Endothelial cell of umbilical vein (primary cell): ENCODE data around the gene IGSF1. TPM values are rescaled to one million over a fixed set of nuclear protein-coding genes. Genes with fewer than 3 reads are reported as not detected.
A peak's percentile ranks its signal among the peaks of the same experiment; 100 is the strongest.

Source experiments
- BruUV-seq: library from RNA; stranded (reverse); fragments of 400-500 nt; replicated peaks from 2 replicates; lab custom pipeline; 2021; lab: Mats Ljungman, UMichigan
- CTCF ChIA-PET: fragments of 300-600, 350-600 bp; sonication (Branson Sonifier 250); formaldehyde crosslinking; loops from one replicate; lab custom pipeline; 2021; ENCODE audit warnings: antibody characterized with exemption, inconsistent platforms; lab: Charles Lee
- POLR2A ChIA-PET: fragments of 300-600, 350-600 bp; sonication (Branson Sonifier 250); formaldehyde crosslinking; loops from one replicate; lab custom pipeline; 2021; ENCODE audit warnings: antibody characterized with exemption, inconsistent platforms; lab: Charles Lee
- DNase-seq: peaks from one replicate; pipeline ENCODE4 v3.0.0-alpha.2; 2011; ENCODE audit warnings: low read depth, low spot score
- FAIRE-seq: peaks from 2 replicates; lab custom pipeline; 2011; peaks lifted over from hg19 to GRCh38; lab: Jason Lieb, UNC
- H2AFZ ChIP-seq: 2 replicates; pipeline ENCODE4 v1.6.0; 2012; ENCODE audit warnings: low read depth, low read length, control low read depth, inconsistent platforms
- H3K27ac ChIP-seq: 2 replicates; pipeline ENCODE4 v1.5.1; 2011; ENCODE audit warnings: low read depth, mild to moderate bottlenecking, control low read depth, low read length, moderate library complexity; ENCODE audit not compliant: insufficient read depth
- H3K27me3 ChIP-seq, 2 experiments: 2 replicates each; pipeline versions ENCODE4 v1.6.0 to v1.6.1; 2011; ENCODE audit warnings: low read length in 2 of 2, mixed read lengths in 1 of 2; ENCODE audit not compliant: control insufficient read depth in 2 of 2, insufficient read depth in 2 of 2
- H3K36me3 ChIP-seq, 2 experiments: 2 replicates in 1 of 2; 3 replicates in 1 of 2; pipeline ENCODE4 v1.5.1; 2011; ENCODE audit warnings: low read length in 2 of 2, mild to moderate bottlenecking in 1 of 2, moderate library complexity in 1 of 2; ENCODE audit not compliant: control insufficient read depth in 2 of 2, insufficient read depth in 2 of 2; ENCODE audit errors: extremely low read depth in 1 of 2
- H3K4me1 ChIP-seq: 3 replicates; pipeline ENCODE4 v1.5.1; 2011; ENCODE audit warnings: mild to moderate bottlenecking, low read length; ENCODE audit not compliant: control insufficient read depth, insufficient read depth; ENCODE audit errors: extremely low read depth
- H3K4me2 ChIP-seq: 2 replicates; pipeline ENCODE4 v1.6.1; 2011; ENCODE audit warnings: low read length, control low read depth, mixed read lengths; ENCODE audit not compliant: insufficient read depth
- H3K4me3 ChIP-seq, 3 experiments: fragments of 200-600 bp in 1 of 3; sonication (generic), shearing (Covaris generic) in 1 of 3; replicated peaks in 1 of 3; 2 replicates each; pipeline ENCODE4 v1.5.1; 2011 to 2016; ENCODE audit warnings: control low read depth in 3 of 3, low read length in 3 of 3, mild to moderate bottlenecking in 2 of 3, inconsistent platforms in 1 of 3, low read depth in 1 of 3, moderate library complexity in 1 of 3; ENCODE audit not compliant: insufficient read depth in 1 of 3
- H3K79me2 ChIP-seq: 2 replicates; pipeline ENCODE4 v1.6.0; 2012; ENCODE audit warnings: low read length, inconsistent platforms; ENCODE audit not compliant: control insufficient read depth, insufficient read depth
- H3K9ac ChIP-seq: replicated peaks from 2 replicates; pipeline ENCODE3; 2011; ENCODE audit warnings: low read length, control low read depth; ENCODE audit not compliant: insufficient read depth; ENCODE audit errors: extremely low read depth
- H3K9me1 ChIP-seq: replicated peaks from 3 replicates; pipeline ENCODE4 v1.6.0; 2011; ENCODE audit warnings: mild to moderate bottlenecking, low read length; ENCODE audit not compliant: control insufficient read depth, insufficient read depth; ENCODE audit errors: extremely low read depth
- H3K9me3 ChIP-seq: replicated peaks from 2 replicates; pipeline ENCODE4 v1.5.1; 2012; ENCODE audit warnings: low read length, inconsistent platforms; ENCODE audit not compliant: control insufficient read depth, insufficient read depth
- H4K20me1 ChIP-seq: replicated peaks from 2 replicates; pipeline ENCODE3; 2011; ENCODE audit warnings: mild to moderate bottlenecking, low read length; ENCODE audit not compliant: control insufficient read depth, insufficient read depth; ENCODE audit errors: extremely low read depth
- EZH2 ChIP-seq: IDR thresholded peaks from 2 replicates; pipeline ENCODE4 v1.6.1; 2012; ENCODE audit warnings: borderline replicate concordance, low read depth, mild to moderate bottlenecking, moderate library complexity, low read length, inconsistent platforms; ENCODE audit not compliant: severe bottlenecking
- FOS ChIP-seq: IDR thresholded peaks from 2 replicates; pipeline ENCODE4 v1.6.1; 2011; ENCODE audit warnings: mild to moderate bottlenecking, low read length, moderate library complexity, borderline replicate concordance; ENCODE audit not compliant: insufficient read depth
- GATA2 ChIP-seq: IDR thresholded peaks from 2 replicates; pipeline ENCODE4 v1.7.0; 2011; ENCODE audit warnings: low read depth, mild to moderate bottlenecking, moderate library complexity, mixed read lengths, low read length; ENCODE audit not compliant: insufficient read length, insufficient read depth
- JUN ChIP-seq: IDR thresholded peaks from 2 replicates; pipeline ENCODE4 v1.6.1; 2011; ENCODE audit warnings: borderline replicate concordance, low read depth; ENCODE audit not compliant: insufficient read length, insufficient read depth
- MYC ChIP-seq: IDR thresholded peaks from one replicate; pipeline ENCODE4 v1.6.1; 2011; ENCODE audit warnings: mild to moderate bottlenecking, low read depth, low read length
- POLR2A ChIP-seq: IDR thresholded peaks from 2 replicates; pipeline ENCODE4 v1.6.1; 2012; ENCODE audit warnings: low read depth, mild to moderate bottlenecking, control low read depth, low read length
- POLR2AphosphoS5 ChIP-seq: IDR thresholded peaks from 2 replicates; pipeline ENCODE4 v1.6.1; 2012; ENCODE audit warnings: low read depth, mild to moderate bottlenecking, control low read depth, low read length, moderate library complexity; ENCODE audit not compliant: insufficient read depth
- dilution Hi-C: fragments of 300-500 bp; cut with MboI; formaldehyde crosslinking; loops from one replicate; pipeline ENCODE4 v1.15.0; 2019; ENCODE audit warnings: low sequenced_read_pairs; ENCODE audit not compliant: extremely low pct_ligation_motif_present
- intact Hi-C: fragments of 100-400 bp; cut with micrococcal nuclease; formaldehyde crosslinking; loops from one replicate; pipeline ENCODE4 v1.10.0; 2022
- polyA plus RNA-seq, 4 experiments: library from polyadenylated mRNA; depleted of rRNA in 3 of 4; stranded (reverse) in 3 of 4; unstranded in 1 of 4; fragments of >200 nt; gene quantifications; 2 replicates each; pipeline versions ENCODE4 v1.2.1 to v1.2.3, GENCODE V29; 2011 to 2012; ENCODE audit warnings: missing spikeins in 1 of 4
- total RNA-seq: library from RNA; stranded (reverse); gene quantifications from 2 replicates; pipeline ENCODE4 v1.2.3, GENCODE V29; 2021
- TF ChIP-seq, protein P1 (sequence below): IDR thresholded peaks from 2 replicates; pipeline ENCODE4 v1.6.1; 2011; ENCODE audit not compliant: insufficient read depth, insufficient read length
- TF ChIP-seq, protein P2 (sequence below), 2 donors: IDR thresholded peaks; 1 replicate in 1 of 2; 2 replicates in 1 of 2; pipeline ENCODE4 v1.5.1; 2011; ENCODE audit warnings: low read length in 2 of 2, mild to moderate bottlenecking in 2 of 2, moderate library complexity in 2 of 2, control low read depth in 1 of 2, inconsistent platforms in 1 of 2, low read depth in 1 of 2; ENCODE audit not compliant: insufficient read depth in 1 of 2; ENCODE audit errors: extremely low read depth in 1 of 2

IGSF1 gene
- total and polyA plus RNA-seq, 2 donors (not counting 3 experiments of a cell fraction or from before 2014, with no cell fraction given) = not detected

DNA sequence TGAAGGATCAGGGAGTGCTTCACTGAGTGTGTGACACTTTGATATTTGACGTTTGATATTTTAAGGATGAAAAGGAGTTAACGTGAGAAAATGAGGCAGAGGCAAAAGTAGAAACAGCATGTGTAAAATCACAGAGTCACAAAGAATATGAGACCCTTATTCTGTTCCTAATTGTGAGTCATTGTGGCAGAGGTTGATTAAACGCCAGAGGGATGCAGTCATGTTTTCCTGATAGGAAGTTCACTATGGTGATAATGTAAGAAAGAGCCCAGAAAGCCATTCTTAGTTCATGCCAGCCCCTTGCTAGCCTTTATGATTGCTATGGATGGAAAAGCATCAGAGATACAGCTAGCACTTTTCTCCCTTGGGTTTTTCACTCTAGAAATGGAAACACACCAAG lies 33.5 kb upstream of the IGSF1 start:
- H3K79me2 ChIP-seq = no peaks in the 10 kb centered on the region
- H3K4me2 ChIP-seq = no peak overlapping the region
- peaks cover 4% of the 10 kb centered on the region for H3K4me1 ChIP-seq
- no peaks in the 10 kb centered on the region for H3K27me3 ChIP-seq
- H3K9ac ChIP-seq = no peak overlapping the region
- no peak for FAIRE-seq
- POLR2A ChIA-PET = no interaction called here
- peak overlapping the region; percentile 23 for H3K27ac ChIP-seq
- H4K20me1 ChIP-seq = no peaks in the 10 kb centered on the region
- intact Hi-C loops = no loop called here
- no peaks in the 10 kb centered on the region for H3K9me1 ChIP-seq
- H3K9me3 ChIP-seq = no peaks in the 10 kb centered on the region
- DNase-seq = peak; percentile 59
- H2AFZ ChIP-seq = no peak overlapping the region
- CTCF ChIA-PET = no interaction called here
- no TSS peak for BruUV-seq
- peak; percentile 43 for TF ChIP-seq GATA2
- no peak for TF ChIP-seq POLR2A
- TF ChIP-seq FOS = peak; percentile 60
- dilution Hi-C loops = no loop called here
- no peaks in the 10 kb centered on the region for H3K36me3 ChIP-seq
- no peak overlapping the region for H3K4me3 ChIP-seq

DNA sequence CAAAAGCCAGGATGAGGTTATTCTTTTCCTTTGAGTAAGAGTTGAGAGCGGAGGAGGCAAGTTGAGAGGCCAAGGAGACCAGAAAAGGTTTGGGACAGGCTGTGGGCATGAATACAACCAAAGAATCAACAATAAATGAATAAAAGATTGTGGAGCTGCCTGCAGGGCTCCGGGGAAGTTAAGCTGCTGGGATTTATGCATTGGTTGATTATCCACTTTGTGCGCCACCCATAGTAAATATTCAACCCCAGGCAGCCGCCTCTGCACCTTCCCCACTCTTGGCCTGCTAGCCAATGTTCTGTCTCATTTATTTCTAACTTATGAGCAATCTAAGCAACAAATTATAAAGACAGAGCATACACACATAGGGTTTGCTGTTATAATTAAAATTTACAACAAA lies 28.2 kb upstream of the IGSF1 start:
- no peaks in the 10 kb centered on the region for H3K36me3 ChIP-seq
- no peaks in the 10 kb centered on the region for H3K27me3 ChIP-seq
- no peak overlapping the region for H3K4me2 ChIP-seq
- CTCF ChIA-PET = no interaction called here
- H3K9ac ChIP-seq = no peak overlapping the region
- intact Hi-C loops = no loop called here
- POLR2A ChIA-PET = no interaction called here
- dilution Hi-C loops = no loop called here
- H4K20me1 ChIP-seq = no peaks in the 10 kb centered on the region
- BruUV-seq = no TSS peak
- TF ChIP-seq, protein P1, sequence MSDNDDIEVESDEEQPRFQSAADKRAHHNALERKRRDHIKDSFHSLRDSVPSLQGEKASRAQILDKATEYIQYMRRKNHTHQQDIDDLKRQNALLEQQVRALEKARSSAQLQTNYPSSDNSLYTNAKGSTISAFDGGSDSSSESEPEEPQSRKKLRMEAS = no peak
- TF ChIP-seq, protein P2, sequence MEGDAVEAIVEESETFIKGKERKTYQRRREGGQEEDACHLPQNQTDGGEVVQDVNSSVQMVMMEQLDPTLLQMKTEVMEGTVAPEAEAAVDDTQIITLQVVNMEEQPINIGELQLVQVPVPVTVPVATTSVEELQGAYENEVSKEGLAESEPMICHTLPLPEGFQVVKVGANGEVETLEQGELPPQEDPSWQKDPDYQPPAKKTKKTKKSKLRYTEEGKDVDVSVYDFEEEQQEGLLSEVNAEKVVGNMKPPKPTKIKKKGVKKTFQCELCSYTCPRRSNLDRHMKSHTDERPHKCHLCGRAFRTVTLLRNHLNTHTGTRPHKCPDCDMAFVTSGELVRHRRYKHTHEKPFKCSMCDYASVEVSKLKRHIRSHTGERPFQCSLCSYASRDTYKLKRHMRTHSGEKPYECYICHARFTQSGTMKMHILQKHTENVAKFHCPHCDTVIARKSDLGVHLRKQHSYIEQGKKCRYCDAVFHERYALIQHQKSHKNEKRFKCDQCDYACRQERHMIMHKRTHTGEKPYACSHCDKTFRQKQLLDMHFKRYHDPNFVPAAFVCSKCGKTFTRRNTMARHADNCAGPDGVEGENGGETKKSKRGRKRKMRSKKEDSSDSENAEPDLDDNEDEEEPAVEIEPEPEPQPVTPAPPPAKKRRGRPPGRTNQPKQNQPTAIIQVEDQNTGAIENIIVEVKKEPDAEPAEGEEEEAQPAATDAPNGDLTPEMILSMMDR (IDR thresholded peaks at IDR 0.05; ENCODE audit: extremely low read depth in 1 of 2, insufficient read depth in 1 of 2, low read depth in 1 of 2, low read length in 2 of 2) = no peak
- TF ChIP-seq POLR2A (no peak), GATA2 (no peak), MYC (no peak), FOS (no peak), POLR2AphosphoS5 (no peak), EZH2 (no peak), JUN (no peak)
- no peaks in the 10 kb centered on the region for H3K9me1 ChIP-seq
- H3K4me3 ChIP-seq = no peak overlapping the region
- FAIRE-seq (no peak), DNase-seq (no peak)
- no peak overlapping the region for H3K27ac ChIP-seq
- no peaks in the 10 kb centered on the region for H3K79me2 ChIP-seq
- no peaks in the 10 kb centered on the region for H3K9me3 ChIP-seq
- H3K4me1 ChIP-seq = peaks cover 1% of the 10 kb centered on the region
- H2AFZ ChIP-seq = no peak overlapping the region
